Measurements from ENCODE around the gene PDGFD. TPM values are rescaled to one million over a fixed set of nuclear protein-coding genes. Genes with fewer than 3 reads are reported as not detected.

Gene PDGFD
- total and polyA plus RNA-seq, 2 experiments from 2014 or later = 1.9 to 4.5 TPM

- H3K9me2 ChIP-seq (ENCODE audit: insufficient read depth) = no peaks in the 10 kb centered on the region
- no peak overlapping the region for H3K4me3 Mint-ChIP-seq
- no peaks in the 10 kb centered on the region for H3K4me1 ChIP-seq (ENCODE audit: insufficient read depth)
- no peaks in the 10 kb centered on the region for H3K36me3 ChIP-seq (ENCODE audit: insufficient read depth)
- H3K27me3 ChIP-seq (ENCODE audit: insufficient read depth) = no peaks in the 10 kb centered on the region
- no peak overlapping the region for H3K27ac Mint-ChIP-seq
- DNase-seq (ENCODE audit: low spot score) (no peak), ATAC-seq (no peak)
- H2AFZ ChIP-seq = no peak overlapping the region
- TF ChIP-seq NANOG (IDR thresholded peaks at IDR 0.05; ENCODE audit: borderline replicate concordance) (no peak), ETS1 (IDR thresholded peaks at IDR 0.05) (no peak), REST (IDR thresholded peaks at IDR 0.05; ENCODE audit: unreplicated experiment) (no peak), EZH2 (IDR thresholded peaks at IDR 0.05; ENCODE audit: low read depth, unreplicated experiment) (no peak), STAT1 (IDR thresholded peaks at IDR 0.05; ENCODE audit: unreplicated experiment) (no peak), ZNF331 (CRISPR knock-in tag; IDR thresholded peaks at IDR 0.05; ENCODE audit: low read depth) (no peak), CTCF (conservative IDR thresholded peaks at IDR 0.05; ENCODE audit: low read depth in 2 of 2) (no peak), ZNF462 (CRISPR knock-in tag; IDR thresholded peaks at IDR 0.05) (no peak), ZNF114 (CRISPR knock-in tag; IDR thresholded peaks at IDR 0.05) (no peak), POLR2AphosphoS5 (IDR thresholded peaks at IDR 0.05; ENCODE audit: low read depth) (no peak), CREB1 (CRISPR knock-in tag; IDR thresholded peaks at IDR 0.05; ENCODE audit: low read depth) (no peak), EZH2phosphoT487 (IDR thresholded peaks at IDR 0.05; ENCODE audit: unreplicated experiment) (no peak), JUNB (IDR thresholded peaks at IDR 0.05; ENCODE audit: unreplicated experiment) (no peak)
- H3K27ac ChIP-seq (ENCODE audit: low read depth) = no peak overlapping the region
- H3K9me3 Mint-ChIP-seq = no peaks in the 10 kb centered on the region; the same call in 2 of the 3 replicates
- H3K4me1 Mint-ChIP-seq = no peaks in the 10 kb centered on the region
- no peak overlapping the region for H3K4me3 ChIP-seq
- no peaks in the 10 kb centered on the region; the same call in 2 of the 3 replicates for H3K36me3 Mint-ChIP-seq (ENCODE audit: low read depth)
- H4K20me1 ChIP-seq (replicated peaks; ENCODE audit: insufficient read depth) = no peaks in the 10 kb centered on the region
- no peak overlapping the region for H3K4me2 ChIP-seq
- H3K27me3 Mint-ChIP-seq (ENCODE audit: insufficient read depth, low read depth, poor library complexity) = no peaks in the 10 kb centered on the region
- no peaks in the 10 kb centered on the region for H3F3A ChIP-seq (replicated peaks; ENCODE audit: low read depth)
- no peaks in the 10 kb centered on the region for H3K79me2 ChIP-seq (replicated peaks; ENCODE audit: insufficient read depth)
These were observed 58.8 kb downstream of the PDGFD start for GRCh38 chr11:104105155-104105554.
